ENCODE data around the gene TNK2. TPM values are rescaled to one million over a fixed set of nuclear protein-coding genes. Genes with fewer than 3 reads are reported as not detected.

TNK2 gene
- total RNA-seq, 1 donor from 2014 or later: 39.1 TPM

GRCh38 chr3:195893044-195893395 is 15.3 kb downstream of the TNK2 start:
- Histone ChIP-seq H2AFZ (ENCODE audit: low read depth, low read length) (peak overlapping the region; percentile 74), H3K36me3 (ENCODE audit: insufficient read depth, low read length) (no peaks in the 10 kb centered on the region), H3K4me3 (ENCODE audit: insufficient read depth, low read depth, low read length) (peak overlapping the region; percentile 37), H3K27me3 (ENCODE audit: insufficient read depth, low read length) (no peaks in the 10 kb centered on the region), H3K79me2 (ENCODE audit: insufficient read depth, low read length) (peaks cover 68% of the 10 kb centered on the region), H3K4me1 (ENCODE audit: insufficient read depth, low read length) (peaks cover 50% of the 10 kb centered on the region), H3K9me3 (ENCODE audit: insufficient read depth, low read depth, low read length) (no peaks in the 10 kb centered on the region), H3K4me2 (ENCODE audit: low read length) (peak overlapping the region; percentile 91), H3K27ac (ENCODE audit: low read depth, low read length) (no peak overlapping the region), H4K20me1 (ENCODE audit: insufficient read depth, low read length) (peaks cover 20% of the 10 kb centered on the region), H3K9ac (ENCODE audit: low read length) (peak overlapping the region; percentile 65)
- TF ChIP-seq EZH2 (IDR thresholded peaks at IDR 0.05; ENCODE audit: insufficient read depth, low read length): no peak
- TF ChIP-seq CTCF (IDR thresholded peaks at IDR 0.05; ENCODE audit: insufficient read depth, low read depth, low read length): no peak
- no peak overlapping the region for H3K4me3 Mint-ChIP-seq (ENCODE audit: unreplicated experiment)
- no peaks in the 10 kb centered on the region for H3K27me3 Mint-ChIP-seq (ENCODE audit: low read depth, unreplicated experiment)
- H3K36me3 Mint-ChIP-seq (ENCODE audit: low read depth, unreplicated experiment): no peaks in the 10 kb centered on the region
- FAIRE-seq: no peak
- no peak for DNase-seq (ENCODE audit: low read depth)
- no peak overlapping the region for H3K27ac Mint-ChIP-seq (ENCODE audit: unreplicated experiment)
- H3K4me1 Mint-ChIP-seq (ENCODE audit: low read depth, unreplicated experiment): peaks cover 42% of the 10 kb centered on the region
- H3K9me3 Mint-ChIP-seq (ENCODE audit: unreplicated experiment): no peaks in the 10 kb centered on the region

- Histone ChIP-seq H3K79me2 (ENCODE audit: insufficient read depth, low read length) (peaks cover 66% of the 10 kb centered on the region), H2AFZ (ENCODE audit: low read depth, low read length) (peak overlapping the region; percentile 74), H3K4me2 (ENCODE audit: low read length) (peak overlapping the region; percentile 91), H3K36me3 (ENCODE audit: insufficient read depth, low read length) (no peaks in the 10 kb centered on the region), H3K4me1 (ENCODE audit: insufficient read depth, low read length) (peaks cover 46% of the 10 kb centered on the region), H3K27me3 (ENCODE audit: insufficient read depth, low read length) (no peaks in the 10 kb centered on the region), H3K9ac (ENCODE audit: low read length) (peak overlapping the region; percentile 65), H3K9me3 (ENCODE audit: insufficient read depth, low read depth, low read length) (no peaks in the 10 kb centered on the region), H3K4me3 (ENCODE audit: insufficient read depth, low read depth, low read length) (peak overlapping the region; percentile 59), H4K20me1 (ENCODE audit: insufficient read depth, low read length) (peaks cover 20% of the 10 kb centered on the region), H3K27ac (ENCODE audit: low read depth, low read length) (peak overlapping the region; percentile 14)
- H3K27me3 Mint-ChIP-seq (ENCODE audit: low read depth, unreplicated experiment): no peaks in the 10 kb centered on the region
- FAIRE-seq (no peak), DNase-seq (ENCODE audit: low read depth) (peak; percentile 71)
- H3K4me1 Mint-ChIP-seq (ENCODE audit: low read depth, unreplicated experiment): peaks cover 37% of the 10 kb centered on the region
- TF ChIP-seq CTCF (IDR thresholded peaks at IDR 0.05; ENCODE audit: insufficient read depth, low read depth, low read length) (no peak), EZH2 (IDR thresholded peaks at IDR 0.05; ENCODE audit: insufficient read depth, low read length) (no peak)
- H3K4me3 Mint-ChIP-seq (ENCODE audit: unreplicated experiment): peak overlapping the region; percentile 81
- H3K36me3 Mint-ChIP-seq (ENCODE audit: low read depth, unreplicated experiment): no peaks in the 10 kb centered on the region
- H3K27ac Mint-ChIP-seq (ENCODE audit: unreplicated experiment): no peak overlapping the region
- H3K9me3 Mint-ChIP-seq (ENCODE audit: unreplicated experiment): no peaks in the 10 kb centered on the region
Observed at GRCh38 chr3:195892105-195893043, 16.0 kb downstream of the TNK2 start.
